Neural cell (in vitro differentiated cells): Measurements from ENCODE around the gene SCN10A. TPM values are rescaled to one million over a fixed set of nuclear protein-coding genes. Genes with fewer than 3 reads are reported as not detected.

Source experiments
- H2AFZ ChIP-seq: fragments of 200-600, 300-800 bp; sonication (generic), shearing (Covaris generic); 2 replicates; pipeline ENCODE4 v1.6.0; 2014; ENCODE audit warnings: low read depth, mild to moderate bottlenecking, antibody characterized with exemption, low read length, moderate library complexity
- H3F3A ChIP-seq: fragments of 200-600 bp; shearing (Covaris generic); 2 replicates; pipeline ENCODE4 v1.6.1; 2016; ENCODE audit warnings: mild to moderate bottlenecking, moderate library complexity, mixed read lengths, antibody characterized with exemption, low read length; ENCODE audit not compliant: insufficient read depth, poor library complexity, severe bottlenecking
- H3K27ac ChIP-seq: fragments of 200-600, 300-800 bp; sonication (generic), shearing (Covaris generic); 2 replicates; pipeline ENCODE4 v1.5.1; 2014; ENCODE audit warnings: mild to moderate bottlenecking, low read length, moderate library complexity
- H3K27me3 ChIP-seq: fragments of 300-800, 200-600 bp; sonication (generic), shearing (Covaris generic); 2 replicates; pipeline ENCODE4 v1.6.0; 2014; ENCODE audit warnings: mild to moderate bottlenecking, low read depth, low read length, moderate library complexity; ENCODE audit not compliant: insufficient read depth
- H3K36me3 ChIP-seq: fragments of 300-800, 200-600 bp; sonication (generic), shearing (Covaris generic); 2 replicates; pipeline ENCODE4 v1.5.1; 2014; ENCODE audit warnings: mild to moderate bottlenecking, antibody characterized with exemption, low read length, moderate library complexity; ENCODE audit not compliant: insufficient read depth
- H3K4me2 ChIP-seq: fragments of 300-800, 200-600 bp; sonication (generic), shearing (Covaris generic); 2 replicates; pipeline ENCODE4 v1.6.0; 2014; ENCODE audit warnings: mild to moderate bottlenecking, low read length
- H3K4me3 ChIP-seq: fragments of 300-800, 200-600 bp; sonication (generic), shearing (Covaris generic); 2 replicates; pipeline ENCODE4 v1.5.1; 2014; ENCODE audit warnings: mild to moderate bottlenecking, low read length, moderate library complexity
- H3K79me2 ChIP-seq: fragments of 200-600 bp; shearing (Covaris generic); replicated peaks from 2 replicates; pipeline ENCODE4 v1.6.0; 2014; ENCODE audit warnings: mild to moderate bottlenecking, low read length, moderate library complexity; ENCODE audit not compliant: insufficient read depth
- H3K9ac ChIP-seq: fragments of 300-800, 200-600 bp; sonication (generic), shearing (Covaris generic); 2 replicates; pipeline ENCODE4 v1.6.1; 2016; ENCODE audit warnings: mild to moderate bottlenecking, low read length, mixed read lengths
- H3K9me2 ChIP-seq: fragments of 200-600 bp; shearing (Covaris generic); 2 replicates; pipeline ENCODE4 v1.6.1; 2016; ENCODE audit warnings: mild to moderate bottlenecking, low read length, mixed read lengths; ENCODE audit not compliant: insufficient read depth
- H3K9me3 ChIP-seq: fragments of 200-600, 300-800 bp; sonication (generic), shearing (Covaris generic); 2 replicates; pipeline ENCODE4 v1.6.1; 2016; ENCODE audit warnings: mild to moderate bottlenecking, mixed run types, low read length, moderate library complexity, mixed read lengths
- H4K20me1 ChIP-seq: fragments of 200-600 bp; shearing (Covaris generic); 2 replicates; pipeline ENCODE4 v1.6.1; 2016; ENCODE audit warnings: mild to moderate bottlenecking, mixed run types; ENCODE audit not compliant: insufficient read depth
- CTCF ChIP-seq: fragments of 450-650 bp; IDR thresholded peaks from 2 replicates; pipeline ENCODE4 v1.5.1; 2014; ENCODE audit warnings: antibody characterized with exemption, mild to moderate bottlenecking, moderate library complexity; ENCODE audit not compliant: poor library complexity, severe bottlenecking
- EP300 ChIP-seq: fragments of 450-650 bp; conservative IDR thresholded peaks from 2 replicates; pipeline ENCODE4 v1.6.1; 2014; ENCODE audit warnings: antibody characterized with exemption, mild to moderate bottlenecking, moderate library complexity; ENCODE audit not compliant: poor library complexity, severe bottlenecking
- EZH2 ChIP-seq: fragments of 200-600, 300-800 bp; shearing (Covaris generic), sonication (generic); IDR thresholded peaks from 2 replicates; pipeline ENCODE4 v1.6.1; 2014; ENCODE audit warnings: antibody characterized with exemption, low read length, borderline replicate concordance, mild to moderate bottlenecking; ENCODE audit not compliant: insufficient read depth, poor library complexity, severe bottlenecking
- MXI1 ChIP-seq: fragments of 450-650 bp; conservative IDR thresholded peaks from 2 replicates; pipeline ENCODE4 v1.6.1; 2014; ENCODE audit warnings: antibody characterized with exemption, mild to moderate bottlenecking; ENCODE audit not compliant: poor library complexity, severe bottlenecking
- POLR2AphosphoS5 ChIP-seq: IDR thresholded peaks from 2 replicates; pipeline ENCODE4 v1.6.1; 2012
- RAD21 ChIP-seq: fragments of 450-650 bp; conservative IDR thresholded peaks from 2 replicates; pipeline ENCODE4 v1.6.1; 2014; ENCODE audit warnings: antibody characterized with exemption, mild to moderate bottlenecking, moderate library complexity
- SMC3 ChIP-seq: fragments of 450-650 bp; conservative IDR thresholded peaks from 2 replicates; pipeline ENCODE4 v1.6.1; 2014; ENCODE audit warnings: antibody characterized with exemption, mild to moderate bottlenecking, moderate library complexity; ENCODE audit not compliant: poor library complexity
- TAF1 ChIP-seq: IDR thresholded peaks from 2 replicates; pipeline ENCODE4 v1.6.1; 2012; ENCODE audit warnings: low read depth
- polyA plus RNA-seq: library from polyadenylated mRNA; depleted of rRNA; stranded (reverse); fragments of >200 nt; gene quantifications from 2 replicates; pipeline ENCODE4 v1.2.3, GENCODE V29; 2014
- TF ChIP-seq, protein P1 (sequence below): IDR thresholded peaks from 2 replicates; pipeline ENCODE4 v1.6.1; 2012; ENCODE audit warnings: borderline replicate concordance

Gene SCN10A
- polyA plus RNA-seq, 1 donor from 2014 or later, result not detected

DNA sequence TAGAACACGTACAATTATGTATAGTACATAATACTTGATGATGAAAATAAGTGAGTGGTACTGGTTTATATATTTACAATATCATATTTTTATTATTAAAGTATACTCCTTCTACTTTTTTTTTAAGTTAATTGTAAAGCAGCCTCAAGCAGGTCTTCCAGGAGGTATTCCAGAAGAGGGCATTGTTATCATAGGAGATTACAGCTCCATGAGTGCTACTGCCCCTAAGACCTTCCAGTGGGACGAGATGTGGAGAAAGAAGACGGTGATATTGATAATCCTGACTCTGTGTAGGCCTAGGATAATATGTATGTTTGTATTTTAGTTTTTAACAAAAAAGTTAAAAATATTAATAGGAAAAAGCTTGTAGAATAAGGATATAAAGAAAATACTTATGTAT, 126.2 kb downstream of the SCN10A start:
- Histone ChIP-seq H3K9me2 (no peaks in the 10 kb centered on the region), H3F3A (no peaks in the 10 kb centered on the region), H3K27me3 (no peaks in the 10 kb centered on the region), H4K20me1 (no peaks in the 10 kb centered on the region), H3K79me2 (no peaks in the 10 kb centered on the region), H3K36me3 (no peaks in the 10 kb centered on the region), H3K4me2 (no peak overlapping the region), H3K27ac (no peak overlapping the region), H2AFZ (no peak overlapping the region), H3K4me3 (no peak overlapping the region), H3K9me3 (no peaks in the 10 kb centered on the region), H3K9ac (no peak overlapping the region)
- TF ChIP-seq POLR2AphosphoS5, result no peak
- no peak for TF ChIP-seq TAF1
- TF ChIP-seq RAD21, result no peak
- TF ChIP-seq MXI1, result no peak
- TF ChIP-seq SMC3, result no peak
- no peak for TF ChIP-seq EP300
- TF ChIP-seq CTCF, result no peak
- TF ChIP-seq, protein P1, sequence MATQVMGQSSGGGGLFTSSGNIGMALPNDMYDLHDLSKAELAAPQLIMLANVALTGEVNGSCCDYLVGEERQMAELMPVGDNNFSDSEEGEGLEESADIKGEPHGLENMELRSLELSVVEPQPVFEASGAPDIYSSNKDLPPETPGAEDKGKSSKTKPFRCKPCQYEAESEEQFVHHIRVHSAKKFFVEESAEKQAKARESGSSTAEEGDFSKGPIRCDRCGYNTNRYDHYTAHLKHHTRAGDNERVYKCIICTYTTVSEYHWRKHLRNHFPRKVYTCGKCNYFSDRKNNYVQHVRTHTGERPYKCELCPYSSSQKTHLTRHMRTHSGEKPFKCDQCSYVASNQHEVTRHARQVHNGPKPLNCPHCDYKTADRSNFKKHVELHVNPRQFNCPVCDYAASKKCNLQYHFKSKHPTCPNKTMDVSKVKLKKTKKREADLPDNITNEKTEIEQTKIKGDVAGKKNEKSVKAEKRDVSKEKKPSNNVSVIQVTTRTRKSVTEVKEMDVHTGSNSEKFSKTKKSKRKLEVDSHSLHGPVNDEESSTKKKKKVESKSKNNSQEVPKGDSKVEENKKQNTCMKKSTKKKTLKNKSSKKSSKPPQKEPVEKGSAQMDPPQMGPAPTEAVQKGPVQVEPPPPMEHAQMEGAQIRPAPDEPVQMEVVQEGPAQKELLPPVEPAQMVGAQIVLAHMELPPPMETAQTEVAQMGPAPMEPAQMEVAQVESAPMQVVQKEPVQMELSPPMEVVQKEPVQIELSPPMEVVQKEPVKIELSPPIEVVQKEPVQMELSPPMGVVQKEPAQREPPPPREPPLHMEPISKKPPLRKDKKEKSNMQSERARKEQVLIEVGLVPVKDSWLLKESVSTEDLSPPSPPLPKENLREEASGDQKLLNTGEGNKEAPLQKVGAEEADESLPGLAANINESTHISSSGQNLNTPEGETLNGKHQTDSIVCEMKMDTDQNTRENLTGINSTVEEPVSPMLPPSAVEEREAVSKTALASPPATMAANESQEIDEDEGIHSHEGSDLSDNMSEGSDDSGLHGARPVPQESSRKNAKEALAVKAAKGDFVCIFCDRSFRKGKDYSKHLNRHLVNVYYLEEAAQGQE, result no peak
- no peak for TF ChIP-seq EZH2

GRCh38 chr3:38689346-38689745, 126.7 kb downstream of the SCN10A start:
- Histone ChIP-seq H3K36me3 (no peaks in the 10 kb centered on the region), H3K79me2 (no peaks in the 10 kb centered on the region), H3F3A (no peaks in the 10 kb centered on the region), H2AFZ (no peak overlapping the region), H3K9ac (no peak overlapping the region), H3K27ac (no peak overlapping the region), H3K4me3 (no peak overlapping the region), H3K27me3 (no peaks in the 10 kb centered on the region), H3K4me2 (no peak overlapping the region), H3K9me2 (no peaks in the 10 kb centered on the region), H3K9me3 (no peaks in the 10 kb centered on the region), H4K20me1 (no peaks in the 10 kb centered on the region)
- TF ChIP-seq, protein P1, result no peak
- no peak for TF ChIP-seq CTCF
- TF ChIP-seq TAF1, result no peak
- TF ChIP-seq SMC3, result no peak
- no peak for TF ChIP-seq RAD21
- TF ChIP-seq POLR2AphosphoS5, result no peak
- no peak for TF ChIP-seq MXI1
- TF ChIP-seq EP300, result no peak
- TF ChIP-seq EZH2, result no peak
